GM19467 (cell line): Measurements from ENCODE around the gene PTCH1.

Experiments
- ATAC-seq: cut with Tn5 transposase; IDR thresholded peaks from one replicate; pipeline ENCODE4 v1.9.1; 2021; ENCODE audit warnings: mild to moderate bottlenecking, moderate library complexity; ENCODE audit not compliant: unreplicated experiment

The PTCH1 gene

GRCh38 chr9:95409650-95410426, 106.9 kb downstream of the PTCH1 start:
- ATAC-seq: no peak

- ATAC-seq: no peak
Measured at GRCh38 chr9:95407524-95407923, 109.2 kb downstream of the PTCH1 start.

GRCh38 chr9:95406121-95406520, 110.7 kb downstream of the PTCH1 start:
- no peak for ATAC-seq

GRCh38 chr9:95399261-95399660, 117.5 kb downstream of the PTCH1 start:
- no peak for ATAC-seq
